ENCODE data around the gene TOMM40. TPM values are rescaled to one million over a fixed set of nuclear protein-coding genes. Genes with fewer than 3 reads are reported as not detected.

TOMM40 gene
- total RNA-seq, 2 experiments from 2014 or later = 84.5 to 88.4 TPM

DNA sequence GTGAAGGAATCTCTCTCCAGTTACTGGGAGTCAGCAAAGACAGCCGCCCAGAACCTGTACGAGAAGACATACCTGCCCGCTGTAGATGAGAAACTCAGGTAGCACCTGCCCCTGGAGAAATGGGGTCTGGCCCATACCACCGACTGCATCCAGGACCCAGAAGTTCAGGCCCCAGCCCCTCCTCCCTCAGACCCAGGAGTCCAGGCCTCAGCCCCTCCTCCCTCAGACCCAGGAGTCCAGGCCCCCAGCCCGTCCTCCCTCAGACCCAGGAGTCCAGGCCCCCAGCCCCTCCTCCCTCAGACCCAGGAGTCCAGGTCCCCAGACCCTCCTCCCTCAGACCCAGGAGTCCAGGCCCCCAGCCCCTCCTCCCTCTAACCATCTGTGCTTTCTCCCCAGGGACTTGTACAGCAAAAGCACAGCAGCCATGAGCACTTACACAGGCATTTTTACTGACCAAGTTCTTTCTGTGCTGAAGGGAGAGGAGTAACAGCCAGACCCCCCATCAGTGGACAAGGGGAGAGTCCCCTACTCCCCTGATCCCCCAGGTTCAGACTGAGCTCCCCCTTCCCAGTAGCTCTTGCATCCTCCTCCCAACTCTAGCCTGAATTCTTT, 57.8 kb downstream of the TOMM40 start:
- Mint-ChIP-seq H3K36me3 (ENCODE audit: low read depth) (no peaks in the 10 kb centered on the region), H3K4me3 (no peak overlapping the region), H3K4me1 (ENCODE audit: low read depth) (peaks cover 7% of the 10 kb centered on the region), H3K27me3 (ENCODE audit: low read depth) (no peaks in the 10 kb centered on the region), H3K9me3 (ENCODE audit: insufficient read depth) (no peaks in the 10 kb centered on the region), H3K27ac (no peak overlapping the region)
- DNase-seq (no peak), ATAC-seq (no peak)
- ChIA-PET POLR2A (no interaction called here), CTCF (no interaction called here)

DNA sequence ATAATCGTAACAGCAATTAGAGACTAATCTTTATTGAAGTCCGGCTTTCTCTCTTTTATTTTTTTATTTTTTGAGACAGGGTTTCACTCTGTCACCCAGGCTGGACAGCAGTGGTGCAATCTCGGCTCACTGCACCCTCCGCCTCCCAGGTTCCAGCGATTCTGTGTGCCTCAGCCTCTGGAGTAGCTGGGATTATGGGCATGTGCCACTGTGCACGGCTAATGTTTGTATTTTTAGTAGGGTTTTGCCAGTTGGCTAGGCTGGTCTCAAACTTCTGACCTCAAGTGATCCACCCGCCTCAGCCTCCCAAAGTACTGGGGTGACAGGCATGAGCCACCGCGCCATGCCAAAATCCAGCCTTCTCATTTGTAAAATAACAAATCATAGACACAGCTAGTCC, 58.5 kb downstream of the TOMM40 start:
- H3K9me3 Mint-ChIP-seq (ENCODE audit: insufficient read depth) = no peaks in the 10 kb centered on the region
- H3K36me3 Mint-ChIP-seq (ENCODE audit: low read depth) = no peaks in the 10 kb centered on the region
- ATAC-seq (no peak), DNase-seq (no peak)
- ChIA-PET CTCF (no interaction called here), POLR2A (no interaction called here)
- no peak overlapping the region for H3K27ac Mint-ChIP-seq
- H3K27me3 Mint-ChIP-seq (ENCODE audit: low read depth) = no peaks in the 10 kb centered on the region
- no peak overlapping the region for H3K4me3 Mint-ChIP-seq
- H3K4me1 Mint-ChIP-seq (ENCODE audit: low read depth) = peaks cover 11% of the 10 kb centered on the region

DNA sequence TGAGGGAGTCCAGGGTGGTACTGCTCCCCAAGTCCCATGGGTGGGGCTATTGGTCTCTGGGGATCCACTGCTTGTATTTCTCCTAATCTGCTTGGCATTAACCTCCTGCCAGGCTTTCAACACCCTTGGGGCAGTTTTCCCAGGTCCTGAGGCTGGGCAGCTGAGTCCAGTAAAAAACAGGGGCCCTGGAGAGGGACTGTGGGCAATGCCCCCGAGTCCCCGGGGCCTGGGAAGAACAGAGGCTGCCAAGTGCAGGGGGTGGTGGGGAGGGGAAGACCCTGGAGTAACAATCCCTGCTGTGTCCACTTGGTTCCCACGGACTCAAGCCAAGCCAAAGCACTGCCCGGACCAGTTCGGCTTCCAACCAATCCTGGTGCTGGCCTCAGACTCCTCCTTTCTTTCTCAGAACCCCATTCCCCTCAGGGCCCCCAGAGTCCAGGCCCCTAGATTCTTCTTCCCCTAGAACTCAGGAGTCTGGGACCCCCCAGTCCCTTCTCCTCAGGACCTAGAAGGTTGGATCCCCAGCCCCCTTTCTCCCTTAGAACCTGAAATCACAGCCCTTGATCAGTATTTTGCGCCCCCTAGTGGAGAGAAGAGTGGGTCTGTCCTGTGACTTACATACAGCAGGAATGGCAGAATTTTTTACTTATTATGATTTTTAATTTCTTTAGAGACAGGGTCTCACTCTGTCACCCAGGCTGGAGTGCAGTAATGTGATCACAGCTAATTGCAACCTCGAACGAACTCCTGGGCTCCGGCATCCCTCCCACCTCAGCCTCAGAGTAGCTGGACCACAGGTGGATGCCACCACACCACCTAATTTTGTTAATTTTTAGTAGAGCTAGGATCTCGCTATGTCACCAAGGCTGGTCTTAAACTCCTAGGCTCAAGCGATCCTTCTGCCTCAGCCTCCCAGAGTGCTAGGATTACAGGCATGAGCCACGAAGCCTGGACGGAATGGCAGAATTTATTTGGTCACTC, 60.4 kb downstream of the TOMM40 start:
- no peaks in the 10 kb centered on the region for H3K36me3 Mint-ChIP-seq (ENCODE audit: low read depth)
- no peak overlapping the region for H3K27ac Mint-ChIP-seq
- peak; percentile 79 for DNase-seq
- no peak for ATAC-seq
- H3K4me3 Mint-ChIP-seq = no peak overlapping the region
- peaks cover 20% of the 10 kb centered on the region for H3K4me1 Mint-ChIP-seq (ENCODE audit: low read depth)
- POLR2A ChIA-PET = no interaction called here
- no peaks in the 10 kb centered on the region for H3K27me3 Mint-ChIP-seq (ENCODE audit: low read depth)
- CTCF ChIA-PET = interaction anchor here (0.8 to 2.9 kb wide), 8 partner anchors 8 to 228 kb away, joined by 3 to 34 read pairs (median 4); partner anchors contain the start of genes APOC1 and APOE
- no peaks in the 10 kb centered on the region for H3K9me3 Mint-ChIP-seq (ENCODE audit: insufficient read depth)

Other genes starting within 250 kb of the TOMM40 start
- 1 to 10 TPM; 4.6 to 5.2 TPM for gene PVR, start 247.3 kb upstream of the TOMM40 start, total RNA-seq
- under 1 TPM; 0.23 to 0.34 TPM for gene CEACAM19, start 219.8 kb upstream of the TOMM40 start, total RNA-seq
- not detected for gene CEACAM16, start 192.1 kb upstream of the TOMM40 start, total RNA-seq
- 10 to 100 TPM; 22.4 to 25.1 TPM for gene BCL3, start 142.5 kb upstream of the TOMM40 start, total RNA-seq
- not detected for gene CBLC, start 113.4 kb upstream of the TOMM40 start, total RNA-seq
- not detected for gene BCAM, start 82.2 kb upstream of the TOMM40 start, total RNA-seq
- gene NECTIN2, start 45.0 kb upstream of the TOMM40 start, total RNA-seq = under 1 TPM; 0.26 to 0.31 TPM
- gene APOE, start 14.5 kb downstream of the TOMM40 start, total RNA-seq = under 1 TPM; 0.68 to 0.89 TPM
- gene APOC1, start 23.4 kb downstream of the TOMM40 start, total RNA-seq = not detected
- gene APOC4, start 51.0 kb downstream of the TOMM40 start, total RNA-seq = not detected
- gene APOC2, start 54.8 kb downstream of the TOMM40 start, total RNA-seq = not detected
- 10 to 100 TPM; 65.5 to 67.8 TPM for gene CLPTM1, start 64.1 kb downstream of the TOMM40 start, total RNA-seq
- gene RELB, start 110.2 kb downstream of the TOMM40 start, total RNA-seq = 10 to 100 TPM in 1 of 2 experiments, 1 to 10 TPM in 1; 8.7 to 10.2 TPM
- 10 to 100 TPM; 82.5 to 94.5 TPM for gene CLASRP, start 147.8 kb downstream of the TOMM40 start, total RNA-seq
- 1 to 10 TPM; 6.2 to 6.3 TPM for gene ZNF296, start 185.2 kb downstream of the TOMM40 start, total RNA-seq
- gene GEMIN7, start 188.0 kb downstream of the TOMM40 start, total RNA-seq = 10 to 100 TPM; 30.2 to 31.7 TPM
- 10 to 100 TPM; 28.3 to 29.2 TPM for gene PPP1R37, start 201.9 kb downstream of the TOMM40 start, total RNA-seq

All from activated CD8-positive, alpha-beta T cell treated with anti-CD3 and anti-CD28 coated beads, Interleukin-2, amount 10 ng/mL, durations not matched to agents 7 days and 5 days (primary cell).